AML-193 (cell line): ENCODE measurements around the gene CHSY3.

Experiments used
- DNase-seq, 2 experiments: peaks; one replicate each; lab custom pipeline; 2025; lab: John Stamatoyannopoulos, UW

Gene CHSY3

DNA sequence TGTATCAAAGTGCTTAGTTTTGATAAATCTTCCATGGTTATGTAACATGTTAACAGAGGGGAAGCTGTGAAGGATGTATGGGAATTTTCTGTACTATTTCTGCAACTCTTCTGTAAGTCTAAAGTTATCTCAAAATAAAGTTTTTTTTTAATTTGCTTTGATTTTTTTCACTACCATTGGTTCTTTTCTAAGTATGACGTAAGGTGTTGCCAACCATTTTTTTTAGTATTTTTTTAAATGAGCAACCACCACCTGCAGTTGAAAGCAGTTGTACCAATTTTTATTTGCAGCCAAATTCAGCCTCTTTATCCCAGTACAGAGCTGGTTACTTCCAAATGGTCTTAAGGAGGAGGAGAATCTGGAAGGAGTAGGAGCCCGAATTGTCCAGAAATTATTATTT lies 192.2 kb downstream of the CHSY3 start:
- no peak for DNase-seq

DNA sequence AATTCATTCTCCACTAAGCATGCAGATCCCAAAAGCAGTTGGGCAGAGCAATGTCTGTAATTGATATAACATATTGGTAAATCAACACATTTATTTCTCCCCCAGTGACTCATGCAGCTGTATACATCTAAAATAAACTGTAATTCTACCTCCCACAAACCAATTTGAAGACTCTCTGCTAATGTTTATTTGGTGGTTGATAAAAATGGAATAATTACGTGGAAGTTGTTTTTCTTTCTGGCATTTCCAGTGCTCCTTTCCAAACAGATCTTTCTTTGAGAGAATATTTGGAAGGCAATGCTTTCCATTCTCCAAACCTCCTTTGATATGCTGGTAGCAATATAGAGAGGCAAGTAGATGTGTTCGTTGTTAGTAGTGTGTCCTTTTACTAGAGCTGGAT lies 194.7 kb downstream of the CHSY3 start:
- DNase-seq: no peak

DNA sequence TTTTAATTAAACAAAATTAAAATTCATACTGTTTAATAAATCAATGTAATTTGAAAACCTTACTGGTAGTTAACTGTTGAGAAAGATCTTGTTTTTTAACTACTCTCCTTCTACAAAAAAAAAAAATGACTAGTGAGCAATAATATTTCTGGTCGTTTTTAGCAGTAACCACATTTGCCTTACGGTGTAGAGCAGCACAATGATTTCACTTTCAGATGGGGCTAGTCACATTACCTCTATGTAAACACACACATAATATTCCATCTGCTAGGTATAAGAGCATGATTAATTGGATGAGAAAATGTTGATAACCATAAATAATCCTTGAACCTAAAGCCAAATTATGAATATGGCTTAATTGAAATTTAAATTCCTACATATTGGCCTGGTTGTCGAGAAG lies 198.1 kb downstream of the CHSY3 start:
- no peak for DNase-seq

- DNase-seq: no peak
Observed at GRCh38 chr5:130102960-130103359, 198.7 kb downstream of the CHSY3 start.

DNA sequence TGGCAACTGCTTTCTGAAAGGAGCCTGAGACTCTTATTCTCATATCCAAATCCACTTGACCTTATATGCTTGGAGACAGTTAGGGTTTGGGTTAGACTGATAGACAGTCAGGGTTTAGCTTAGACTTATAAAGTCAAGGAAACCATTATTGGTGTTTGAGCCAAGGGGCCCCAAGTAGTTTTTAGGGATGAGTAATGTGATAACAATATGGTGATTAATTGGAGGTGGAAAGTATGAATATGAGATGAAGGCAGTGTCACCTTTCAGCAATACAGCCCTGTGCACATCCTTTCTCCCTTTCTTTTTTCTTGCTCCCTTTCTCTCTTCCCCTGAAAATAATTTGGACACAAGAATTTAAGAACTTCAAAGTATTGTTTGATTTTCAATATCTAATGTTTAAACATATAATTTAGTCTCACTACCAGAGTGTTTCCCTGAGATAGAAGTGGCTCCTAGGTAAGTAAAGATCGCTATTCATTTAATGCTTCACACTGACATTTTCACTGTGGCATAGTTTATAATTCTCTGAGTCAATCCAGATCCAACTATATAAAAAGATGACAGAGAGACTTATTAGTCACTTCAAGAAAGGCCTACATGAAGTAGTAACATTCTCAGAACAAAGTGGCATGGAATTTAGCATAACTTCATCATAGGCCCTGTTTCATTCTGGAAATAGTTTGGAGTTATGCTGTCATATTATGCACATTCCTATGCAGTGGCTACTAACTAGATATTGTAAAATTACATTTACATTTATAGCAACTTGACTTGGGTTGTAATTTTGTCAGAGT lies 200.8 kb downstream of the CHSY3 start:
- no peak for DNase-seq

DNA sequence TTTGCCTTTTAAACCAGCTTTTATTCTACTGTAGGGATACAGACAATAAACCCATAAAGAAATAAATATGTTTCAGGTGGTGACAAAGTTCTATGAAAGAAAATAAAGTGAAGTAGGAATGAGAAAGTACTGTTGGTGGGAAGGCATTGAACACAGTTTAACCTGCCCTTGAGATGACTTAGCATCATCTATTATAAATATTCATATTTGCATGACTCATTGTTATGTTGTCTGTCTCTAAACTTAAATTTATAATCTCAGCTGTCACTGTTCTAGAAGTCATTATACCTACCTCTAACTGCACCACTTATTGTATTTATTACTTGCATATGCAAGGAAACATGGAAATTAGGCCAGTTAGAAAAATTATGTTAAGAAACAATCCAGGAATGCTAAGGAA lies 202.2 kb downstream of the CHSY3 start:
- no peak for DNase-seq

- peak; percentile 56 to 58 for DNase-seq
Observed at GRCh38 chr5:130109152-130109551, 204.9 kb downstream of the CHSY3 start.

DNA sequence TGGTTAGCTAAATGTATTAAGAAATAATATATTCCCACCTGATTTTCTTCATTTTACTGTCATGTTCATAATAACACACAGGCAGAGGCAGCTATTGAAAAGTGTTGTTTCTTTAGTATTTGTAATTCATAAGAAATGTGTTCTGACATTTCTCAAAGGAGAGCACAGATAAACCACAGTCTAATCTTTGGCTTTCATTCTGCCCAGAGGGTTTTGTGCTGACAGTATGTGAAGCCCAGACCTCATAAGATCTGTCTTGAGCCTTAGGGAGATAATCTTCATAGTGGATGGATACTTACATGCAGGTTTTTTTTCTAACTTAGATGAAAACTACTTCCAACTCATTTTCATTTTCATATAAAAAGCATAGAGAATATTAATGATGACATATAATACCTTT lies 206.1 kb downstream of the CHSY3 start:
- no peak for DNase-seq

DNA sequence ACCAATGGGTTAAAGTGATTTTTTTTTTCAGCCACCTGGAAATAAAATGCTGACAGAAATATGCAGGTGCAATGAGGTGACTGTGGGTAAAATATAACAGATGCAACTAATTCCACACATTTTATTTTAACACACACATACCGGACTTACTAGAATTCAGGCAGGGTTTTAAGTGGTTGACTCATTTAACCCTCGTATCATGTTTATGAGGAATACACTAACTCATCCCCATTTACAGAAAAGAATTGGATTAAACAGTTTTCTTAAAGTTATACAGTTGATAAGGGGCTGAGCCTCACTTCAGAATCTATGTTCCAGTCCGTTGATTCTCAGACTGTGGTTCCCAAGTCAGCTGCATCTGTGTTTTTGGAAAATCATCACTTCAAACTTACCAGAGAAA lies 207.5 kb downstream of the CHSY3 start:
- no peak for DNase-seq

DNA sequence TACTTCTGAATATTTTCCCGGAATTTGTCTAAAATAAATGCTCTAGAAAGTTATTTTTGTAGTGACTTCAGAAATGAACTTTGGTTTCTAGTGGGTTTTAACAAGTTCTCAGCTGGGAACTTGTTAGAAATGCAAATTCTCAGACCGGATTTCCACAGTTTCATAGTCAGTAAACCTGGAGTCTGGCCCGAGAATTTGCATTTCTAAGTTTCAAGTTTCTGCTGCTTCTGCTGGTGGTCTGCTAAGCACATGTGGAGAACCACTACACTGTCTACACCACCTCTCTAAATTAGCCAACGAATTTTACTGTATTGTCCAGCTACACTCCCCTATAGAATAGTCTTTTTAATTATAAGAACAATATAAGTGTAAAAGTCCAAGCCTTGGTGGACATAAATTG lies 208.0 kb downstream of the CHSY3 start:
- no peak for DNase-seq

DNA sequence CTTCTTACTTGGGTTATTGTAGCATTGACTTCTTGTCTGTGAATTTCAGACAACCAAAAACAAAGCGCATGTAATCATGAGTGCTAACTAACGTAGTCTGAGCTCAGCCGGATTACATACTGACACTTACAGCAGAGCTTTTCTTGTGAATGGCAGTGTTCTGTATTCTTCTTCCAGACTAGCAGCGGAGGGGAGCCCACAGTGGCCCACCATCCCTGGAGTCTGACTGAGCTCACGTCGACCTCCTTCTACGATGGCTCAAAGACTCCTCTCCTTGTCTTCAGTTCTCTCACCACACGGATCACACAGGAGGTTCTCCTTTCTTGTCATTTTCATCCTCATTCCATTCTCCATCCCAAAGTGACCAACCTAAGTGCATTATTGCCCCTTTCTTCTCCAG lies 211.4 kb downstream of the CHSY3 start:
- DNase-seq: no peak

GRCh38 chr5:130116462-130116861 lies 212.2 kb downstream of the CHSY3 start:
- no peak for DNase-seq

DNA sequence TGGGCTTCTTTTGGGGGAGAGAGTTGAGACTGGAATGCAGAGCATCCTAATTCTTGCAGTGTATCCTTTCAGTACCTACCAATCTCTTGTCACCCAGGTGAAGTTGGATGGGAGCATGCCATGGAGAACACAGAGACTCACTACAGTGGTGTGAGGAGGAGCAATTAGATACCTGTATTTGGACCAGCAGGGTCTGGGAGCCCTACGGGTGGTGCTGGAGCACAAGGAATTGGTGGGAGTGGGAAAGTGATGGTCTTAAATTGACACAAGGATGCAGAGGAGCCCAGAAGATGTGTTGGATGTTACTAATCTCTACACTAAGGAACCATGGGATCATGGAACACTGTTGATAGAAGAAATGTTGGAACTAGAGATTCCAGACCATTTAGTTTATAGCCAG lies 212.7 kb downstream of the CHSY3 start:
- DNase-seq: no peak

DNA sequence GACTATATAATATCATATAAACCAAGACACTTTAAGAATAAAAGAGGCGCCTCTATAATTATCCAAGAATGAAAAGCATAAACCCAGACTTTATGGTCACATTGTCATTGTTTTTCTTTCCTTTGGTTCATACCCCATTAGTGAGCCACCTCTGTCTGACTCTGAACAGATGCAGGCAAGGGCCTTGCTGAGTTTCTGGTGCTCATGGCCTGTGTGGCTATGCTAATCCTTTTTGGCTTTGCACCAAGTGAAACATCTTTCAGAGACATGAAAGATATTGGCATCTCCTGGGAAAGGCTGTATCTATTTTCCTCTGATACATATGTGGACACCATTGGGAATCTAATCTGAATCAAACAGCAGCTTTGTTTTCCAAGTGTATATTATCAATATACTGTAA lies 222.5 kb downstream of the CHSY3 start:
- DNase-seq: no peak

DNA sequence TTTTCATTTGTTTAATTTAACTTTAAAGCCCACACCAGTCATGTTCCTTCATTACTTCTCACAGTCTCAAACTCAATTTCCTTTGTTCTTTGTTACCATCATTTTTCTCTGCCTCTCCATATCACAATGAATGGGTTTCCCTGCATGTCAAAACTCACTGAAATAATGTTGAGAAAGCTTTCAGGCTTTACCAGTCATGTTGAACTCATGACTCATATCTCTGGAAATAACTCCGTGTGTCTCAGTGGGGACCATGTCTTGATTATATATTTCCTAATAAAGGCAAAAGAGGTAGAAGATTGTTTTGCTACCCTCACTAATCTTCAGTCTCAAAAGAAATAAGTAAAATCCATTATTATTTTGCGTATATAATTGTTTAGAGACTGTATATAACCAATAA lies 231.2 kb downstream of the CHSY3 start:
- DNase-seq: no peak

DNA sequence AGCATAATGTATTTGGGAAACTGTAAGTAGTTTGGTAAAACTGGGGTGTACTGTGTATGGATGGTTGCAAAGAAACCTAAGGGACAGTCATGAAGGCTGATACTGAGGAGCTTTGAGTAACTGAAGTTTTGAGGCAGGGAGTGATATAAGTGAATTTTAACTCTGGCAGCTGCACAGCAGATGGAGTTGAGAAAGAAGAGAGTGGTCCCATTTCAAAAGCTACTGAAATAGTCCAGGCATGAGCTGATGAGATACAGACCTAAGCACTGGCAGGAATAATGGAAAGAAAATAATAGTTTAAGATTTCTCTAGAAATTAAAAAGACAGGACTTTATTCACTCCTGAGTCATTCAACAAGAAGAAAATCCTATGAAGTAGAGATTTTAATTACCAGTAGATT lies 232.0 kb downstream of the CHSY3 start:
- no peak for DNase-seq

DNA sequence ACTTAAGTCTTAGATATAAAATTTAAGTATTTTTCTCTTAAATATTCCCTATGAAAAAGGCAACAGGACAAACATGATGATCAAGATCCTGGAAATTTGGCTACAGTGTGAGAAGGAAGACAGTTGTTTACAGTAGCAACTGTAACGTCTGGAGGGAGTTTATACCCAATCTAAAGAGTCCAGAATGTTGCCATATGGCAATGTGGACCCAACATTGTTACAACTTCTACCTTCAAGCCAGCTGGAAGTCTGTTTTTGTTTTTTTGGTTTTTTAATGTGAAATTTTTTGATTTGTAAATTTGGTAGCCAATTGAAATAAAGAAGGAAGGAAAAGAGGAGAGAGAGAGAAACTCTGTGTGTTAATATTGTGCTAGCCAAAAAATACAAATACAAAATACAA lies 233.4 kb downstream of the CHSY3 start:
- no peak for DNase-seq

DNA sequence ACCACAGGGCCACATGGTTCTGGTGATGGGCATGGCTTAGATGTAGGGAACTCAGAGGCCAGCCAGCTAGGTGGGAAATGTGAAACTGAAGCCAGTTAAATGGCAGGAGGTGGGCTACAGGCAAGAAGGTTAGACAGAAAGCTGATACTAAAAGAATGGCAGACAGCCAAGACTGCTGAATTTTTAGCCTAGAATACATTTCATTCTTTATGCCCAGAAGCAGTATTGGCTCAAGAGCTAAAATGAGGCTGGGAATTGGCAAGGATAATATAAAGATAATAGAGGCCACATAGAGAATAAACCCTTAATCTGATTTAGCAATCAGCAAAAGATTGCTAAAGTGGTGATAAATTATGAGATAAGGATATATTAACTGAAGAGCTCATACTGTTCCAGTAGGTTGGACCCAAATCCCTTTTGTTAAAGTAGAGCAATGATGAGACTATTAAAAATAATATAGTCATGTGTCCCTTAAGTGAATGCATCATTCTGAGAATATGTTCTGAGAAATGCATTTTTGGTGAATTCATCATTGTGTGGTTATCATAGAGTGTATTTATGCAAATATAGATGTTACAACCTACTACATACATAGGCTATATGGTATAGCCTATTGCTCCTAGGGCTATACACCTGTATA lies 234.3 kb downstream of the CHSY3 start:
- DNase-seq: no peak

DNA sequence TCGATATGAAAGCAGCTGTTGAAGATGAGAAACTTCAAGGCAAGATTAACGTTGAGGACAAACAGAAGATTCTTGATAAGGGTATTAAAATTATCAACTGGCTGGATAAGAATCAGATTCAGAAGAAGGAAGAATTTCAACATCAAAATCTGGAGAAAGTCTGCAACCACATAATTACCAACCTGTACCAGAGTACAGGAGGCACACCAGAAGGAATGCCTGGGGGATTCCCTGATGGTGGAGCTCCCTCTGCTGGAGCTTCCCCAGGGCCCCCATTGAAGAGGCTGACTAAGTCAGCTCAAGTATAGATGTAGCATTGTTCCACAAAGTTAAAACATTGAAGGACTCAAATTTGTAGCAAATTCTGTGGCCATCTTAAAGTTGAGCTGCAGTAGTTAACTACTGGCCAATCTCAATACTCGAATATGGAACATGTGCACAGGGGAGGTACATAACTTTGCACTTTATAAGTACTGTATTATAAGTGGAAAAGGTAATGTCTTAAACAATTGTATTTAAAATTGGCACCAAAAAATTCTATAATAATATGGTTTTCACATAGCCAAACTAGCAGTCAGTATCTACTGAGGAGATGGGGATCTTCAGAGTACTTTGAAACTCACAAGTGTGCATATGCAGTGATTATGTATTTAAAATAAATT lies 237.5 kb downstream of the CHSY3 start:
- peak in 1 of 2 experiments; percentile 2 for DNase-seq

DNA sequence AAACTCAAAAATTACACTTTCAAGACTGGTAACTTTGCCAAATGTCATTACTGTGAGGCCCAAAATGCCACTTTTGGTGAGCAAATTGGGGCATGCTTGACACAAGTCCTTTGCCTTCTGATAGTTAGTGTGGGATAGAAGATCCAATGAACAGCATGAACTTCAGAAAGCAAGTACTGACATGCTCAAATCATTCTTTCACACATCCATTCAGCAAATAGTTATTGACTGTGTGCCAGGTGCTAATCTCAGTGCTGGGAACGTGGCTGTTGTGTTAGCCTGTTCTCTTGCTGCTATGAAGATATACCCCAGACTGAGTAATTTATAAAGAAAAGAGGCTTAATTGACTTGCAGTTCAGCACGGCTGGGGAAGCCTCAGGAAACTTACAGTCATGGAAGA lies 247.0 kb downstream of the CHSY3 start:
- no peak for DNase-seq

DNA sequence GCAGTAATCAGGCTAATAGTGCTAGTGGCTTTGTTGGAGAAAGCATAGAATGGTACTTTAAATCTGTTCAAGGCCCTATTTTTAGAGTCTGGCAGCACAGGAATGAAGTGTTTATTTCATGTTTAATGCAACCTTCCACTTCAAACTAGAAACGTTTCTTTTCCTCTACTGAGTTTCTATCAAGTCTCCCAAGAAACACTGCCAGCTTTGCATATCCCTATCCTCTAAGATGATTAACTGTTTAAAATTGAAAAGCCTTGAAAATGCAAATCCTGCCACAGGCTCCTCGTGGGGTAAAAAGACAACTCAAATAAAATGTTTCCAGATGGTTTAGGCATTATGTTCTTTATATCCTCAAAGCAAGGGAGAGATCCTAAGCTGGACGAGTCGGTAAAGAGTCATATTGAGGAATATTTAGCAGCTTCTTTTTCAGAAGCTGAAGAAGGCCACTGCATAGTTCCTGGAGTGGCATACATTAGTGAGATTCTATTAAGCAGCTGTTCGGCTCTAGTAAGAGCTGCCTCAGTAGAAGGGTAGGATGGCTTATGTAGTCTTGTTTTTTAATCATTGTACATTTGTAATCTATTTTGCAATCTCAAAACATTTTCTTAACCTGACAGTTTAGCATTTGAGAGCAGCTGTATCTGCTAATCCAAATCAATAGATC lies 251.2 kb downstream of the CHSY3 start:
- DNase-seq: no peak

- DNase-seq: no peak
Observed at GRCh38 chr5:130158036-130158435, 253.8 kb downstream of the CHSY3 start.

- no peak for DNase-seq
Observed at GRCh38 chr5:130159968-130160367, 255.7 kb downstream of the CHSY3 start.
